ENCODE results near the gene PLCH2. TPM values are rescaled to one million over a fixed set of nuclear protein-coding genes. Genes with fewer than 3 reads are reported as not detected.

The PLCH2 gene
- total and polyA plus RNA-seq, 9 of the 15 experiments (the other 6 are each of a cell fraction or from before 2014, with no cell fraction given) = 0.16 TPM; not detected in 8

- TF ChIP-seq PCBP1 (IDR thresholded peaks at IDR 0.05; ENCODE audit: low read depth, low read length, poor library complexity, severe bottlenecking) (peak; percentile 63), RBFOX2 (IDR thresholded peaks at IDR 0.05; ENCODE audit: low read depth, low read length) (peak; percentile 74), E2F1 (CRISPR knock-in tag; IDR thresholded peaks at IDR 0.05) (peak; percentile 50; the same call in 1 of the 2 replicates), ERF (CRISPR knock-in tag; IDR thresholded peaks at IDR 0.05) (peak; percentile 71; the same call in 1 of the 2 replicates), BDP1 (IDR thresholded peaks at IDR 0.05; ENCODE audit: insufficient read depth, insufficient read length) (no peak), VEZF1 (CRISPR knock-in tag; IDR thresholded peaks at IDR 0.05) (peak; percentile 87), ZFX (CRISPR knock-in tag; IDR thresholded peaks at IDR 0.05) (peak; percentile 74), RNF2 (IDR thresholded peaks at IDR 0.05) (0 out of 2 replicates have a peak, but pooled peaks have one; percentile 18), ZBTB7A (IDR thresholded peaks at IDR 0.05; ENCODE audit: borderline replicate concordance, control insufficient read depth, low read depth, low read length) (peak; percentile 72; the same call in 1 of the 2 replicates), DACH1 (IDR thresholded peaks at IDR 0.05; ENCODE audit: partially characterized antibody) (peak; percentile 52), ZNF140 (CRISPR knock-in tag; IDR thresholded peaks at IDR 0.05) (no peak), ZNF780A (CRISPR knock-in tag; IDR thresholded peaks at IDR 0.05) (peak; percentile 86; the same call in 1 of the 2 replicates), MYC (IDR thresholded peaks at IDR 0.05; ENCODE audit: low read depth, low read length) (peak; percentile 58), MYC (CRISPR knock-in tag; IDR thresholded peaks at IDR 0.05; ENCODE audit: borderline replicate concordance, low read depth) (peak; percentile 63; the same call in 1 of the 2 replicates), ETV1 (tag; conservative IDR thresholded peaks at IDR 0.05; ENCODE audit: low read depth) (peak; percentile 78), ZNF224 (CRISPR knock-in tag; IDR thresholded peaks at IDR 0.05) (no peak), ELF1 (tag; IDR thresholded peaks at IDR 0.05) (peak; percentile 68), KDM5B (IDR thresholded peaks at IDR 0.05; ENCODE audit: insufficient replicate concordance, low read depth, low read length) (peak; percentile 44), ZNF165 (CRISPR knock-in tag; IDR thresholded peaks at IDR 0.05; ENCODE audit: borderline replicate concordance) (0 out of 2 replicates have a peak, but pooled peaks have one; percentile 25)
- TF ChIP-seq, protein P1, sequence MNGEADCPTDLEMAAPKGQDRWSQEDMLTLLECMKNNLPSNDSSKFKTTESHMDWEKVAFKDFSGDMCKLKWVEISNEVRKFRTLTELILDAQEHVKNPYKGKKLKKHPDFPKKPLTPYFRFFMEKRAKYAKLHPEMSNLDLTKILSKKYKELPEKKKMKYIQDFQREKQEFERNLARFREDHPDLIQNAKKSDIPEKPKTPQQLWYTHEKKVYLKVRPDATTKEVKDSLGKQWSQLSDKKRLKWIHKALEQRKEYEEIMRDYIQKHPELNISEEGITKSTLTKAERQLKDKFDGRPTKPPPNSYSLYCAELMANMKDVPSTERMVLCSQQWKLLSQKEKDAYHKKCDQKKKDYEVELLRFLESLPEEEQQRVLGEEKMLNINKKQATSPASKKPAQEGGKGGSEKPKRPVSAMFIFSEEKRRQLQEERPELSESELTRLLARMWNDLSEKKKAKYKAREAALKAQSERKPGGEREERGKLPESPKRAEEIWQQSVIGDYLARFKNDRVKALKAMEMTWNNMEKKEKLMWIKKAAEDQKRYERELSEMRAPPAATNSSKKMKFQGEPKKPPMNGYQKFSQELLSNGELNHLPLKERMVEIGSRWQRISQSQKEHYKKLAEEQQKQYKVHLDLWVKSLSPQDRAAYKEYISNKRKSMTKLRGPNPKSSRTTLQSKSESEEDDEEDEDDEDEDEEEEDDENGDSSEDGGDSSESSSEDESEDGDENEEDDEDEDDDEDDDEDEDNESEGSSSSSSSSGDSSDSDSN (IDR thresholded peaks at IDR 0.05; ENCODE audit: borderline replicate concordance in 1 of 2, low read depth in 2 of 2, low read length in 2 of 2) = peak; percentile 54 to 64; a peak in 2 of 4 replicates
- TF ChIP-seq, protein P2, sequence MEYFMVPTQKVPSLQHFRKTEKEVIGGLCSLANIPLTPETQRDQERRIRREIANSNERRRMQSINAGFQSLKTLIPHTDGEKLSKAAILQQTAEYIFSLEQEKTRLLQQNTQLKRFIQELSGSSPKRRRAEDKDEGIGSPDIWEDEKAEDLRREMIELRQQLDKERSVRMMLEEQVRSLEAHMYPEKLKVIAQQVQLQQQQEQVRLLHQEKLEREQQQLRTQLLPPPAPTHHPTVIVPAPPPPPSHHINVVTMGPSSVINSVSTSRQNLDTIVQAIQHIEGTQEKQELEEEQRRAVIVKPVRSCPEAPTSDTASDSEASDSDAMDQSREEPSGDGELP (CRISPR knock-in tag; IDR thresholded peaks at IDR 0.05; ENCODE audit: borderline replicate concordance) = peak; percentile 37
Measured at GRCh38 chr1:2546515-2547209, 70.6 kb downstream of the PLCH2 start (continued).
